Measurements from ENCODE around the gene YWHAH. TPM values are rescaled to one million over a fixed set of nuclear protein-coding genes. Genes with fewer than 3 reads are reported as not detected.

Gene YWHAH
- total and polyA plus RNA-seq, 9 of the 15 experiments (the other 6 are each of a cell fraction or from before 2014, with no cell fraction given), result 32.0 to 177 (median 114) TPM

- TF ChIP-seq ZBTB49 (CRISPR knock-in tag; IDR thresholded peaks at IDR 0.05; ENCODE audit: borderline replicate concordance) (no peak), RFX5 (IDR thresholded peaks at IDR 0.05; ENCODE audit: low read depth, low read length) (no peak), NUFIP1 (IDR thresholded peaks at IDR 0.05; ENCODE audit: partially characterized antibody) (no peak), ETV5 (CRISPR knock-in tag; IDR thresholded peaks at IDR 0.05; ENCODE audit: low read depth) (no peak), PHTF2 (CRISPR knock-in tag; IDR thresholded peaks at IDR 0.05) (no peak), CTBP1 (IDR thresholded peaks at IDR 0.05; ENCODE audit: borderline replicate concordance) (peak; percentile 65; the same call in 1 of the 2 replicates), FOXO4 (CRISPR knock-in tag; IDR thresholded peaks at IDR 0.05) (no peak), MNT (conservative IDR thresholded peaks at IDR 0.05) (peak in 1 of 2 experiments; percentile 46; a peak in 1 of 4 replicates), NFIC (IDR thresholded peaks at IDR 0.05) (peak; percentile 66), GABPA (tag; conservative IDR thresholded peaks at IDR 0.05; ENCODE audit: low read depth) (0 out of 2 replicates have a peak, but pooled peaks have one; percentile 13), DEAF1 (CRISPR knock-in tag; IDR thresholded peaks at IDR 0.05) (no peak), ZNF408 (CRISPR knock-in tag; IDR thresholded peaks at IDR 0.05; ENCODE audit: low read depth) (no peak), NCOA4 (IDR thresholded peaks at IDR 0.05; ENCODE audit: partially characterized antibody) (no peak), NR4A1 (CRISPR knock-in tag; IDR thresholded peaks at IDR 0.05) (no peak), NR4A1 (tag; IDR thresholded peaks at IDR 0.05) (no peak), FOSL1 (tag; conservative IDR thresholded peaks at IDR 0.05) (0 out of 2 replicates have a peak, but pooled peaks have one; percentile 21), ZNF253 (CRISPR knock-in tag; conservative IDR thresholded peaks at IDR 0.05) (no peak), THAP7 (CRISPR knock-in tag; IDR thresholded peaks at IDR 0.05) (no peak), GTF2B (IDR thresholded peaks at IDR 0.05; ENCODE audit: extremely low read depth, insufficient read length) (no peak), KDM1A (IDR thresholded peaks at IDR 0.05) (peak; percentile 98)
Observed at GRCh38 chr22:31901388-31902137, 42.8 kb upstream of the YWHAH start (continued).
